Measurements from ENCODE around the gene CBFA2T3.

Gene CBFA2T3

GRCh38 chr16:88888461-88889387, 88.3 kb downstream of the CBFA2T3 start:
- no peak for DNase-seq (ENCODE audit: low read depth)

- no peak for DNase-seq (ENCODE audit: low read depth)
Observed at GRCh38 chr16:88888057-88888456, 89.0 kb downstream of the CBFA2T3 start.

- DNase-seq (ENCODE audit: low read depth), result no peak
Observed at GRCh38 chr16:88886845-88887521, 90.0 kb downstream of the CBFA2T3 start.

- no peak for DNase-seq (ENCODE audit: low read depth)
Observed at GRCh38 chr16:88886420-88886844, 90.6 kb downstream of the CBFA2T3 start.

GRCh38 chr16:88885693-88886280, 91.2 kb downstream of the CBFA2T3 start:
- no peak for DNase-seq (ENCODE audit: low read depth)

- no peak for DNase-seq (ENCODE audit: low read depth)
Observed at GRCh38 chr16:88884569-88885271, 92.3 kb downstream of the CBFA2T3 start.

GRCh38 chr16:88883946-88884345, 93.1 kb downstream of the CBFA2T3 start:
- no peak for DNase-seq (ENCODE audit: low read depth)

GRCh38 chr16:88883117-88883895, 93.7 kb downstream of the CBFA2T3 start:
- DNase-seq (ENCODE audit: low read depth), result no peak

GRCh38 chr16:88882358-88883030, 94.5 kb downstream of the CBFA2T3 start:
- DNase-seq (ENCODE audit: low read depth), result no peak

GRCh38 chr16:88881675-88882357, 95.2 kb downstream of the CBFA2T3 start:
- no peak for DNase-seq (ENCODE audit: low read depth)

- no peak for DNase-seq (ENCODE audit: low read depth)
Observed at GRCh38 chr16:88881007-88881615, 95.9 kb downstream of the CBFA2T3 start.

- no peak for DNase-seq (ENCODE audit: low read depth)
Observed at GRCh38 chr16:88880226-88881006, 96.6 kb downstream of the CBFA2T3 start.

GRCh38 chr16:88879788-88880055, 97.3 kb downstream of the CBFA2T3 start:
- DNase-seq (ENCODE audit: low read depth), result no peak

GRCh38 chr16:88878967-88879787, 97.8 kb downstream of the CBFA2T3 start:
- DNase-seq (ENCODE audit: low read depth), result no peak

GRCh38 chr16:88878356-88878755, 98.7 kb downstream of the CBFA2T3 start:
- DNase-seq (ENCODE audit: low read depth), result no peak

- no peak for DNase-seq (ENCODE audit: low read depth)
Observed at GRCh38 chr16:88877564-88878289, 99.3 kb downstream of the CBFA2T3 start.

- DNase-seq (ENCODE audit: low read depth), result no peak
Observed at GRCh38 chr16:88876942-88877526, 100.0 kb downstream of the CBFA2T3 start.

Measured in T-helper 22 cell (primary cell).